22Rv1 (cell line): ENCODE measurements around the gene MIR17HG.

Experiments used
- CTCF ChIP-seq: fragments of 450-650 bp; IDR thresholded peaks from 2 replicates; pipeline ENCODE4 v1.5.1; 2017; ENCODE audit warnings: mild to moderate bottlenecking
- ZFX ChIP-seq: fragments of 450-650 bp; IDR thresholded peaks from 2 replicates; pipeline ENCODE4 v1.6.1; 2017; ENCODE audit warnings: antibody characterized with exemption, borderline replicate concordance

GRCh38 chr13:91369441-91369831 is 21.9 kb downstream of the MIR17HG start:
- no peak for TF ChIP-seq CTCF
- TF ChIP-seq ZFX, result no peak
